Renal cortical epithelial cell (primary cell): ENCODE results near the gene AQP12B. TPM values are rescaled to one million over a fixed set of nuclear protein-coding genes. Genes with fewer than 3 reads are reported as not detected.

ENCODE experiments used
- DNase-seq: peaks from one replicate; pipeline ENCODE4 v3.0.0-alpha.2; 2011; ENCODE audit warnings: low read depth
- total RNA-seq: library from RNA; depleted of rRNA; stranded (reverse); fragments of >200 nt; gene quantifications from 2 replicates; pipeline ENCODE4 v1.2.3, GENCODE V29; 2014

The AQP12B gene
- total RNA-seq, 1 donor from 2014 or later, result not detected

GRCh38 chr2:240647503-240648154 is 35.1 kb downstream of the AQP12B start:
- no peak for DNase-seq

GRCh38 chr2:240646900-240647502 is 35.7 kb downstream of the AQP12B start:
- DNase-seq, result no peak

- no peak for DNase-seq
Observed at GRCh38 chr2:240646176-240646899, 36.3 kb downstream of the AQP12B start.

GRCh38 chr2:240645801-240646175 is 36.9 kb downstream of the AQP12B start:
- no peak for DNase-seq

- DNase-seq, result no peak
Observed at GRCh38 chr2:240645346-240645745, 37.3 kb downstream of the AQP12B start.

GRCh38 chr2:240644859-240645301 is 37.8 kb downstream of the AQP12B start:
- DNase-seq, result no peak

- DNase-seq, result no peak
Observed at GRCh38 chr2:240644171-240644651, 38.5 kb downstream of the AQP12B start.

- DNase-seq, result no peak
Observed at GRCh38 chr2:240643811-240644150, 38.9 kb downstream of the AQP12B start.

GRCh38 chr2:240643093-240643810 is 39.4 kb downstream of the AQP12B start:
- DNase-seq, result no peak

GRCh38 chr2:240642806-240643092 is 39.9 kb downstream of the AQP12B start:
- DNase-seq, result no peak

- no peak for DNase-seq
Observed at GRCh38 chr2:240642061-240642805, 40.5 kb downstream of the AQP12B start.

GRCh38 chr2:240640939-240641338 is 41.7 kb downstream of the AQP12B start:
- DNase-seq, result no peak

- DNase-seq, result no peak
Observed at GRCh38 chr2:240639566-240639965, 43.1 kb downstream of the AQP12B start.

GRCh38 chr2:240638512-240639160 is 44.0 kb downstream of the AQP12B start:
- DNase-seq, result no peak

- no peak for DNase-seq
Observed at GRCh38 chr2:240637901-240638345, 44.8 kb downstream of the AQP12B start.

GRCh38 chr2:240637116-240637900 is 45.4 kb downstream of the AQP12B start:
- DNase-seq, result no peak

- no peak for DNase-seq
Observed at GRCh38 chr2:240636563-240637115, 46.0 kb downstream of the AQP12B start.

GRCh38 chr2:240635998-240636547 is 46.6 kb downstream of the AQP12B start:
- no peak for DNase-seq

- no peak for DNase-seq
Observed at GRCh38 chr2:240635121-240635997, 47.3 kb downstream of the AQP12B start.
